Colonic mucosa (tissue), 4 donors: ENCODE data around the gene CPLX3. TPM values are rescaled to one million over a fixed set of nuclear protein-coding genes. Genes with fewer than 3 reads are reported as not detected.

Experiments used
- DNase-seq: peaks from one replicate; pipeline ENCODE4 v3.0.0-alpha.2; 2020
- H3K27ac ChIP-seq: fragments of 200-600 bp; one replicate; pipeline ENCODE4 v1.8.0; 2021
- H3K27me3 ChIP-seq: fragments of 200-600 bp; one replicate; pipeline ENCODE4 v1.8.0; 2021
- H3K36me3 ChIP-seq: fragments of 200-600 bp; one replicate; pipeline ENCODE4 v1.8.0; 2021
- H3K4me1 ChIP-seq: fragments of 200-600 bp; one replicate; pipeline ENCODE4 v1.8.0; 2021; ENCODE audit warnings: mild to moderate bottlenecking
- H3K4me3 ChIP-seq: fragments of 200-600 bp; one replicate; pipeline ENCODE4 v1.8.0; 2021
- H3K9ac ChIP-seq, 2 donors: one replicate each; pipeline ENCODE4 v1.7.0; 2013; ENCODE audit warnings: control low read depth in 2 of 2, low read depth in 2 of 2, low read length in 2 of 2
- H3K9me3 ChIP-seq: fragments of 200-600 bp; one replicate; pipeline ENCODE4 v1.8.0; 2021
- CTCF ChIP-seq: fragments of 200-600 bp; IDR thresholded peaks from one replicate; pipeline ENCODE4 v1.8.0; 2022; ENCODE audit warnings: antibody characterized with exemption, mild to moderate bottlenecking
- intact Hi-C: fragments of 100-400 bp; cut with DNase I; formaldehyde crosslinking; loops from one replicate; pipeline ENCODE4 v1.14.1; 2022
- total RNA-seq, 2 donors: library from RNA; stranded (reverse); fragmentation: NEBNext Ultra II Directional in 1 of 2; extraction: Animal tissue kit (Norgen Biotek cat#: 25700) in 1 of 2; gene quantifications; one replicate each; pipeline ENCODE4 v1.2.1, GENCODE V29; 2021
- donor health status: healthy.
- donor health status: DM: no; HTN: no; CAD: no.
- donor health status: DM: no; HTN: no; CAD: no.

Gene CPLX3
- total RNA-seq, 2 donors from 2014 or later: not detected

GRCh38 chr15:74855857-74856256 lies 29.4 kb downstream of the CPLX3 start:
- DNase-seq: no peak
- Histone ChIP-seq H3K4me1 (peaks cover 17% of the 10 kb centered on the region), H3K4me3 (no peak overlapping the region), H3K9ac (no peak overlapping the region), H3K27me3 (no peaks in the 10 kb centered on the region), H3K9me3 (no peaks in the 10 kb centered on the region), H3K27ac (no peak overlapping the region), H3K36me3 (peaks cover 24% of the 10 kb centered on the region)
- no peak for TF ChIP-seq CTCF
- intact Hi-C loops: no loop called here

DNA sequence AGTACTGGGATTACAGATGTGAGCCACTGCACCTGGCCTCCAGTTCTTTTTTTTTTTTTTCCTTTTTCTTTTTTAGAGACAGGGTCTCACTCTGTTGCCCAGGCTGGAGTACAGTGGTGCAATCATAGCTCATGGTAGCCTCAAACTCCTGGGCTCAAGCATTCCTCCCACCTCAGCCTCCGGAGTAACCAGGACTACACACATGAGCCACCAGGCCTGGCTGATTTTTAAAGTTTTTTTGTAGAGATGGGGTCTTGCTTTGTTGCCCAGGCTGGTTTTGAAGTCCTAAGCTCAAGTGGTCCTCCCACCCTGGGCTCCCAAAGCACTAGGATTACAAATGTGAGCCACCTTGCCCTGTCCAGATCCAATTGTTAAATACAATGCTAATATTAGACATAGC lies 30.1 kb downstream of the CPLX3 start:
- Histone ChIP-seq H3K27ac (peak overlapping the region; percentile 60), H3K27me3 (no peaks in the 10 kb centered on the region), H3K4me3 (no peak overlapping the region), H3K36me3 (peaks cover 21% of the 10 kb centered on the region), H3K9ac (peak overlapping the region in 1 of 2 donors; percentile 52), H3K9me3 (no peaks in the 10 kb centered on the region), H3K4me1 (peaks cover 17% of the 10 kb centered on the region)
- DNase-seq: no peak
- intact Hi-C loops: no loop called here
- TF ChIP-seq CTCF: no peak

DNA sequence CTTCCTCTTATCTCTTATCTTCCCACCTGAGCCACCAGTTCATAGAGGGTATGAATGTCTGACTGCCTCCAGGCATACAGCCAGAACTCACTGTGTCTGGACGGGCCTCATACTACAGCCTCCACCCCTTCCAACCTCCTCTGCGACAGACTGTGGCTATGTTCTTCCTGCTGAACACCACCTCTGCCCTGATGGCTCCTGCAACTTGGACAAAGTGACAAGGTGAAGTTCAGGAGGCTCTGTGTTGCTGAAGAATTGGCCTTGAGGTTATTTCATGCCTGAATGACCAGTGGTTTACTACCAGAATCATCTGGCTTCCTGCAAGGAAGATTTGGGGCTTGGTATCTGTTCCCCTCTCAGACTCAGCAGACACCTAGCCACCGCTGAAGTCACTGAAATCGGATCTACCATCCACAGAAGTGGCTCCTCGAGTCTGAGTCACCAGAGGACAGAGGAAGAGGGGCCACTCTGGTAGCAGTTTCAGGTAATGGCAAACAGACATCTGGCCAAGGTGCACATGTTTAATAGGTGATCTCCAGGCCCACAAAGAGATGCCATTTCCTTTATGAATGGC lies 30.7 kb downstream of the CPLX3 start:
- peak overlapping the region; percentile 60 for H3K27ac ChIP-seq
- DNase-seq: peak; percentile 80

GRCh38 chr15:74857671-74858368 lies 31.4 kb downstream of the CPLX3 start:
- no peak for DNase-seq
- H3K4me1 ChIP-seq: peaks cover 17% of the 10 kb centered on the region
- no peaks in the 10 kb centered on the region for H3K9me3 ChIP-seq
- H3K4me3 ChIP-seq: no peak overlapping the region
- H3K27me3 ChIP-seq: no peaks in the 10 kb centered on the region
- TF ChIP-seq CTCF: no peak
- intact Hi-C loops: no loop called here
- H3K27ac ChIP-seq: peak overlapping the region; percentile 60
- H3K36me3 ChIP-seq: peaks cover 11% of the 10 kb centered on the region
- H3K9ac ChIP-seq: peak overlapping the region in 1 of 2 donors; percentile 52

More for the DNA sequence above, 30.7 kb downstream of the CPLX3 start:
- no peaks in the 10 kb centered on the region for H3K9me3 ChIP-seq
- no peaks in the 10 kb centered on the region for H3K27me3 ChIP-seq
- H3K4me3 ChIP-seq: no peak overlapping the region
- intact Hi-C loops: no loop called here
- H3K9ac ChIP-seq: peak overlapping the region in 1 of 2 donors; percentile 52
- TF ChIP-seq CTCF: no peak
- H3K36me3 ChIP-seq: peaks cover 16% of the 10 kb centered on the region
- H3K4me1 ChIP-seq: peaks cover 17% of the 10 kb centered on the region

DNA sequence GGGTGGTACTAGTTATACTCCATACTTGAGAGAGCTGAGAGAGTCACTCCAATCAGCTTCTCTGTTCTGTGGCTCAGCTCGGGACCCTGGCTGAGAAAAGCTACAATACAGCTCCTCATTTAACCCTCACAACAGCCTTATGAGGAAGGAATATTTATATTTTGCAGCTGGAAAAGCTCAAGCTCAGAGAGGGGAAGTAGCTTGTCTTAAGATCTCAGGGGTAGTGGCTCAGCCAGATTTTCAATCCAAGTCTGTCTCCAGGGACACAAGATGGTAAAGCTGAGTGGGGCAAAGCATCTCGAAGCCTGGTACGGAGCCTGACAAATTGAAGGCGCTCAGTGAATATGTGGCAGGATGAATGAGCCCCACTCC lies 31.9 kb downstream of the CPLX3 start:
- Histone ChIP-seq H3K27me3 (no peaks in the 10 kb centered on the region), H3K9ac (peak overlapping the region in 1 of 2 donors; percentile 52), H3K4me3 (no peak overlapping the region), H3K9me3 (no peaks in the 10 kb centered on the region), H3K27ac (no peak overlapping the region), H3K4me1 (peaks cover 17% of the 10 kb centered on the region), H3K36me3 (peaks cover 6% of the 10 kb centered on the region)
- TF ChIP-seq CTCF: no peak
- no peak for DNase-seq
- intact Hi-C loops: no loop called here
